GM13976 (cell line): Measurements from ENCODE around the gene HMGB3.

Source experiments
- DNase-seq: peaks from one replicate; pipeline ENCODE4 v3.0.0; 2012; ENCODE audit warnings: low spot score
- CTCF ChIP-seq: IDR thresholded peaks from 2 replicates; pipeline ENCODE4 v1.5.1; 2012; ENCODE audit warnings: borderline replicate concordance, mild to moderate bottlenecking; ENCODE audit not compliant: insufficient read depth; ENCODE audit errors: extremely low read depth, missing control alignments, control extremely low read depth
- in situ Hi-C: fragments of 300-500 bp; cut with MboI; formaldehyde crosslinking; loops from one replicate; pipeline ENCODE4 v1.12.0; 2022; ENCODE audit warnings: low sequenced_read_pairs, mixed read lengths, inconsistent platforms; ENCODE audit not compliant: unreplicated experiment

The HMGB3 gene

DNA sequence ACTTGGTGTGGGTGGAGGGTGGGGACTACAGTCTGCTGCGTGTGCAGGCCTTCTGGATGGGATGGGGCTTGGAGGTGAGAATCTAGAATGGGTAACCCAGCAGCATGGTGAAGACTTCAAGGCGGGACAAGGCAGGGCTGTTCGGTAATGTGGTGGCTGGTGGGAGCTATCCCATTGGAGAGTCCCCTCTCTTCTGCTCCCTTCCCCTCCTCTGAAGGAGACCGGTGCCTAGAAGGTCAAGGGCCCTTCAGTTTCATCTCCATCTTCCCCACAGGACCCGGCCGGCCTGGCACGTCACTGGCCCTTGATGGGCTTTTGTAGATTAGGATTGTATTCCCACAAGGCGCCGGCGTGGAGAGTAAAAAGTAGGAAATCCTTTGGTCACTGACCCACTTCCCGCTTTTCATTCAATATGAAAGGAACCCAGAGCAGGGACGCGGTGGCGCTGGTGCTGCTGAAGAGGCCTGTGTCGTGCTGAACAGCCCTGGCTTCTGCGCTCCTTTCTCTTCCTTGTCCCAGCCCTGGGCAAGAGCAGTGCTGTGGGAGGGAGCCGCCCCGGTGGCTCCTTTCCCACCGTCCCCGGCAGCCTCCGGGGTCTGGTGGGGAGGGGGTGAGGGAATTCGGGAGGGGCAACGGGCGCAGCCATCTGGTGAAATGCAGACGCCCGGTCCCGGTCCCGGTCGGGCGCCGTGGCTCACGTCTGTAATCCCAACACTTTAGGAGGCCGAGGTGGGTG is 7.3 kb upstream of the HMGB3 start:
- DNase-seq = no peak
- TF ChIP-seq CTCF = no peak
- in situ Hi-C loops = no loop called here

GRCh38 chrX:150977411-150978162 is 5.5 kb upstream of the HMGB3 start:
- TF ChIP-seq CTCF = no peak
- no peak for DNase-seq
- in situ Hi-C loops = no loop called here

- DNase-seq = no peak
- in situ Hi-C loops = no loop called here
- no peak for TF ChIP-seq CTCF
These were observed 2.9 kb upstream of the HMGB3 start for GRCh38 chrX:150980186-150980585.

- DNase-seq = no peak
- in situ Hi-C loops = no loop called here
- TF ChIP-seq CTCF = no peak
These were observed 2.4 kb upstream of the HMGB3 start for GRCh38 chrX:150980711-150981110.

- no peak for TF ChIP-seq CTCF
- no peak for DNase-seq
- in situ Hi-C loops = no loop called here
These were observed 824 bp upstream of the HMGB3 start for GRCh38 chrX:150982235-150982787.

- in situ Hi-C loops = no loop called here
- TF ChIP-seq CTCF = no peak
- DNase-seq = no peak
These were observed 510 bp downstream of the HMGB3 start for GRCh38 chrX:150983521-150984168.
